Liver (tissue), 9 donors: Measurements from ENCODE around the gene WNK1. TPM values are rescaled to one million over a fixed set of nuclear protein-coding genes. Genes with fewer than 3 reads are reported as not detected.
A peak's percentile ranks its signal among the peaks of the same experiment; 100 is the strongest.

Source experiments
- DNase-seq: peaks from one replicate; pipeline ENCODE4 v3.0.0-alpha.2; 2017; ENCODE audit warnings: low spot score
- H3K27ac ChIP-seq, 2 donors: one replicate each; pipeline ENCODE4 v1.7.0; 2013; ENCODE audit warnings: inconsistent platforms in 2 of 2, low read length in 2 of 2, control low read depth in 1 of 2, low read depth in 1 of 2, mild to moderate bottlenecking in 1 of 2
- H3K27me3 ChIP-seq, 4 donors: one replicate each; pipeline versions ENCODE4 v1.6.1 to v1.7.0; 2013; ENCODE audit warnings: low read length in 3 of 4, inconsistent platforms in 1 of 4, mild to moderate bottlenecking in 1 of 4, moderate library complexity in 1 of 4; ENCODE audit not compliant: control insufficient read depth in 4 of 4, insufficient read depth in 4 of 4
- H3K36me3 ChIP-seq, 4 donors: one replicate each; pipeline versions ENCODE4 v1.6.1 to v1.7.0; 2013; ENCODE audit warnings: low read length in 3 of 4, mild to moderate bottlenecking in 3 of 4, low read depth in 1 of 4, moderate library complexity in 1 of 4; ENCODE audit not compliant: control insufficient read depth in 4 of 4, insufficient read depth in 3 of 4
- H3K4me1 ChIP-seq, 4 donors: one replicate each; pipeline versions ENCODE4 v1.6.1 to v1.7.0; 2013; ENCODE audit warnings: low read length in 3 of 4, mild to moderate bottlenecking in 3 of 4, moderate library complexity in 1 of 4; ENCODE audit not compliant: control insufficient read depth in 4 of 4, insufficient read depth in 4 of 4
- H3K4me3 ChIP-seq, 3 donors: one replicate each; pipeline versions ENCODE4 v1.6.1 to v1.7.0; 2013; ENCODE audit warnings: low read length in 3 of 3, control low read depth in 1 of 3, low read depth in 1 of 3, mild to moderate bottlenecking in 1 of 3
- H3K9ac ChIP-seq, 2 donors: one replicate each; pipeline ENCODE4 v1.7.0; 2013; ENCODE audit warnings: low read length in 2 of 2, mild to moderate bottlenecking in 2 of 2, moderate library complexity in 2 of 2, control low read depth in 1 of 2, low read depth in 1 of 2
- H3K9me3 ChIP-seq, 4 donors: one replicate each; pipeline versions ENCODE4 v1.6.1 to v1.7.0; 2013; ENCODE audit warnings: low read length in 3 of 4; ENCODE audit not compliant: control insufficient read depth in 4 of 4
- EGR1 ChIP-seq, 2 donors: IDR thresholded peaks; 2 replicates each; pipeline ENCODE4 v1.6.1; 2016 to 2018; ENCODE audit warnings: antibody characterized with exemption in 2 of 2, low read depth in 2 of 2
- FOXA1 ChIP-seq: IDR thresholded peaks from 2 replicates; pipeline ENCODE4 v1.6.1; 2016; ENCODE audit warnings: antibody characterized with exemption
- FOXA2 ChIP-seq: IDR thresholded peaks from 2 replicates; pipeline ENCODE4 v1.6.1; 2016; ENCODE audit warnings: antibody characterized with exemption
- HNF4A ChIP-seq, 2 donors: conservative IDR thresholded peaks; 2 replicates each; pipeline ENCODE4 v1.6.1; 2016; ENCODE audit warnings: antibody characterized with exemption in 2 of 2, mild to moderate bottlenecking in 2 of 2
- RAD21 ChIP-seq, 2 donors: IDR thresholded peaks; 2 replicates each; pipeline ENCODE4 v1.6.1; 2016; ENCODE audit warnings: antibody characterized with exemption in 2 of 2, mild to moderate bottlenecking in 2 of 2
- RXRA ChIP-seq, 2 donors: IDR thresholded peaks; 2 replicates each; pipeline ENCODE4 v1.6.1; 2017 to 2018; ENCODE audit warnings: antibody characterized with exemption in 2 of 2, mild to moderate bottlenecking in 1 of 2
- SP1 ChIP-seq: IDR thresholded peaks from 2 replicates; pipeline ENCODE4 v1.6.1; 2018; ENCODE audit warnings: antibody characterized with exemption, mild to moderate bottlenecking
- TAF1 ChIP-seq: conservative IDR thresholded peaks from 2 replicates; pipeline ENCODE4 v1.6.1; 2016; ENCODE audit warnings: antibody characterized with exemption, mild to moderate bottlenecking
- WGBS: extraction: QIAGEN DNeasy Blood & Tissue Kit; methylation state at CpG from one replicate; pipeline ENCODE4 v1.1.7; 2013; 5-methylcytosine and 5-hydroxymethylcytosine counted together
- polyA plus RNA-seq, 2 donors: library from polyadenylated mRNA; stranded (reverse) in 1 of 2; unstranded in 1 of 2; fragments of 200-250 nt in 1 of 2; fragments of >200 nt in 1 of 2; fragmentation: Nextera tagmentation in 1 of 2; extraction: Ambion mirVana in 1 of 2; gene quantifications; one replicate each; pipeline versions ENCODE4 v1.2.1 to v1.2.3, GENCODE V29; 2013 to 2015
- total RNA-seq, 2 donors: library from RNA; depleted of rRNA; stranded (reverse); fragments of >200 nt; gene quantifications; one replicate each; pipeline ENCODE4 v1.2.3, GENCODE V29; 2014
- TF ChIP-seq, protein P1 (sequence below): IDR thresholded peaks from 2 replicates; pipeline ENCODE4 v1.6.1; 2016; ENCODE audit warnings: antibody characterized with exemption, mild to moderate bottlenecking
- TF ChIP-seq, protein P2 (sequence below): IDR thresholded peaks from 2 replicates; pipeline ENCODE4 v1.6.1; 2016; ENCODE audit warnings: antibody characterized with exemption
- TF ChIP-seq, protein P3 (sequence below): IDR thresholded peaks from 2 replicates; pipeline ENCODE4 v1.6.1; 2016; ENCODE audit warnings: antibody characterized with exemption
- TF ChIP-seq, protein P4 (sequence below): fragments of 150-350 bp; IDR thresholded peaks from 2 replicates; pipeline ENCODE4 v1.5.1; 2017; ENCODE audit warnings: improper control_type of control experiment, low read depth, low read length; ENCODE audit not compliant: missing input control
- donor health status: healthy.
- donor health status: healthy.
- donor health status: healthy.
- donor health status: healthy.
- donor health status: healthy.

Gene WNK1
- total and polyA plus RNA-seq, 4 donors = 22.4 to 299 (median 53.8) TPM

DNA sequence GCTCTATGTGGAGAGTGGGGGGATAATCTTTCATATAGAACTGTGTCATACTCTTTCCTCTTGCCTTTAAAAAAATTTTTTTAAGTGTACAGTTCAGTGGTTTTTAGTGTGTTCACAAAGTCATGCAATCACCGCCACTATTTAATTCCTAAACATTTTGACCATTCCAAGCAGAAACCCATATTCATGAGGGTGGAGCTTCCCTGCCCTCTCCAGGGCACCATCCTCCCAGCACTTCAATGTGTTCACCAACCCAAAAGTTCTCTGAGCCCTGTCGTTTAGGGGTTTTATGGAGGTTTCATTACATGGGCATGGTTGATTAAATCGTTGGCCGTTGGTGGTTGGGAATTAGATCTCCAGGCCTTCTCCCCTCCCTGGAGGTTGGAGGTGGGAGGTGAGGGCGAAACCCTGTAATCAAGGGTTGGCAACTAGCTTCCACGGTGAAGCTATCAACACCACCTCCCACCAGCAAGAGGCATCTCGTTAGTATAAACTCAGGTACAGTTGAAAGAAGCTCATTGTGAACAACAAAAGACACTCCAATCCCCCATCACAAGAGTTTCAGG lies 42.8 kb upstream of the WNK1 start:
- Histone ChIP-seq H3K4me3 (no peak overlapping the region), H3K27ac (no peak overlapping the region), H3K36me3 (no peaks in the 10 kb centered on the region), H3K9me3 (no peaks in the 10 kb centered on the region), H3K27me3 (no peaks in the 10 kb centered on the region), H3K4me1 (no peaks in the 10 kb centered on the region), H3K9ac (no peak overlapping the region)
- DNase-seq = no peak
- peak; percentile 50 for TF ChIP-seq RAD21 (IDR thresholded peaks at IDR 0.05)
- no peak for TF ChIP-seq RXRA (IDR thresholded peaks at IDR 0.05)
- WGBS = 91% methylated on average over 7 of the region's 7 CpGs

DNA sequence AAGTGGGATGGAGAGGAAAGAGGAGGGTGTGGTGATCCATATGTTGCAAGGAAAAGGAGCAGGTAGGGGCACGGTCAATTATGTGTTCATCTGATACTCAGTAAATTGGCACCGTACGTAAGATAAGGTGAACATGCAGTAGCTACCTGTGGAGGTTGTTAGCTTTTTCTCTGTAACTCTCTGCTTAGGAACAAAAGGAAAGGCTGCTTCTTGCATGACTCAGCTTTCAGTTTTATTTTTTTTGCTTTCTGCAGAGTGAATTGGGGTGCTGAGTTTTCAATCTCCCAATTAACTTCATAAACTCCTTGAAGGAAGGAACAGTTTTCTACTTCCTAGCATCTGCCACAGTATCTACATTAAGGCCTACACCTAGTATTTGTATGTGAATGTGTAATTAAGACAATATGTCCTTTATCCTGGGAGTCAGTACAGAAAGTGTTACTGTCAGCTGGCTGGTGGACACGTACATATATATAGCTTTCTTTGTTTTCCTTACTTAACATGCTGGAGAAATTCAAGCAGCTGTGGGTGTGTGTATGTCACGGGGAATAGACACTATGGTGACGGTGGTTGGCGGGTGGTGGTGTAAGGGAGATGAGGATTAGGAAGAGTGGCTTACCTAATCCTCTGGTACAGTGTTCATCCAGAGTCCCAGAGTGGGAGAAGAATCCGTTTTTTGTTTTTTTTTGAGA lies 40.1 kb upstream of the WNK1 start:
- no peaks in the 10 kb centered on the region for H3K36me3 ChIP-seq
- no peak overlapping the region for H3K9ac ChIP-seq
- no peak overlapping the region for H3K4me3 ChIP-seq
- H3K27me3 ChIP-seq = no peaks in the 10 kb centered on the region
- TF ChIP-seq TAF1 (no peak), SP1 (no peak), FOXA2 (no peak), HNF4A (conservative IDR thresholded peaks at IDR 0.05) (no peak), EGR1 (IDR thresholded peaks at IDR 0.05; ENCODE audit: low read depth in 2 of 2) (no peak), RXRA (IDR thresholded peaks at IDR 0.05) (no peak), FOXA1 (no peak)
- TF ChIP-seq, protein P1, sequence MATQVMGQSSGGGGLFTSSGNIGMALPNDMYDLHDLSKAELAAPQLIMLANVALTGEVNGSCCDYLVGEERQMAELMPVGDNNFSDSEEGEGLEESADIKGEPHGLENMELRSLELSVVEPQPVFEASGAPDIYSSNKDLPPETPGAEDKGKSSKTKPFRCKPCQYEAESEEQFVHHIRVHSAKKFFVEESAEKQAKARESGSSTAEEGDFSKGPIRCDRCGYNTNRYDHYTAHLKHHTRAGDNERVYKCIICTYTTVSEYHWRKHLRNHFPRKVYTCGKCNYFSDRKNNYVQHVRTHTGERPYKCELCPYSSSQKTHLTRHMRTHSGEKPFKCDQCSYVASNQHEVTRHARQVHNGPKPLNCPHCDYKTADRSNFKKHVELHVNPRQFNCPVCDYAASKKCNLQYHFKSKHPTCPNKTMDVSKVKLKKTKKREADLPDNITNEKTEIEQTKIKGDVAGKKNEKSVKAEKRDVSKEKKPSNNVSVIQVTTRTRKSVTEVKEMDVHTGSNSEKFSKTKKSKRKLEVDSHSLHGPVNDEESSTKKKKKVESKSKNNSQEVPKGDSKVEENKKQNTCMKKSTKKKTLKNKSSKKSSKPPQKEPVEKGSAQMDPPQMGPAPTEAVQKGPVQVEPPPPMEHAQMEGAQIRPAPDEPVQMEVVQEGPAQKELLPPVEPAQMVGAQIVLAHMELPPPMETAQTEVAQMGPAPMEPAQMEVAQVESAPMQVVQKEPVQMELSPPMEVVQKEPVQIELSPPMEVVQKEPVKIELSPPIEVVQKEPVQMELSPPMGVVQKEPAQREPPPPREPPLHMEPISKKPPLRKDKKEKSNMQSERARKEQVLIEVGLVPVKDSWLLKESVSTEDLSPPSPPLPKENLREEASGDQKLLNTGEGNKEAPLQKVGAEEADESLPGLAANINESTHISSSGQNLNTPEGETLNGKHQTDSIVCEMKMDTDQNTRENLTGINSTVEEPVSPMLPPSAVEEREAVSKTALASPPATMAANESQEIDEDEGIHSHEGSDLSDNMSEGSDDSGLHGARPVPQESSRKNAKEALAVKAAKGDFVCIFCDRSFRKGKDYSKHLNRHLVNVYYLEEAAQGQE = no peak
- TF ChIP-seq, protein P2, sequence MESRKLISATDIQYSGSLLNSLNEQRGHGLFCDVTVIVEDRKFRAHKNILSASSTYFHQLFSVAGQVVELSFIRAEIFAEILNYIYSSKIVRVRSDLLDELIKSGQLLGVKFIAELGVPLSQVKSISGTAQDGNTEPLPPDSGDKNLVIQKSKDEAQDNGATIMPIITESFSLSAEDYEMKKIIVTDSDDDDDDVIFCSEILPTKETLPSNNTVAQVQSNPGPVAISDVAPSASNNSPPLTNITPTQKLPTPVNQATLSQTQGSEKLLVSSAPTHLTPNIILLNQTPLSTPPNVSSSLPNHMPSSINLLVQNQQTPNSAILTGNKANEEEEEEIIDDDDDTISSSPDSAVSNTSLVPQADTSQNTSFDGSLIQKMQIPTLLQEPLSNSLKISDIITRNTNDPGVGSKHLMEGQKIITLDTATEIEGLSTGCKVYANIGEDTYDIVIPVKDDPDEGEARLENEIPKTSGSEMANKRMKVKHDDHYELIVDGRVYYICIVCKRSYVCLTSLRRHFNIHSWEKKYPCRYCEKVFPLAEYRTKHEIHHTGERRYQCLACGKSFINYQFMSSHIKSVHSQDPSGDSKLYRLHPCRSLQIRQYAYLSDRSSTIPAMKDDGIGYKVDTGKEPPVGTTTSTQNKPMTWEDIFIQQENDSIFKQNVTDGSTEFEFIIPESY = no peak
- TF ChIP-seq, protein P3, sequence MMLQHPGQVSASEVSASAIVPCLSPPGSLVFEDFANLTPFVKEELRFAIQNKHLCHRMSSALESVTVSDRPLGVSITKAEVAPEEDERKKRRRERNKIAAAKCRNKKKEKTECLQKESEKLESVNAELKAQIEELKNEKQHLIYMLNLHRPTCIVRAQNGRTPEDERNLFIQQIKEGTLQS = no peak
- TF ChIP-seq, protein P4, sequence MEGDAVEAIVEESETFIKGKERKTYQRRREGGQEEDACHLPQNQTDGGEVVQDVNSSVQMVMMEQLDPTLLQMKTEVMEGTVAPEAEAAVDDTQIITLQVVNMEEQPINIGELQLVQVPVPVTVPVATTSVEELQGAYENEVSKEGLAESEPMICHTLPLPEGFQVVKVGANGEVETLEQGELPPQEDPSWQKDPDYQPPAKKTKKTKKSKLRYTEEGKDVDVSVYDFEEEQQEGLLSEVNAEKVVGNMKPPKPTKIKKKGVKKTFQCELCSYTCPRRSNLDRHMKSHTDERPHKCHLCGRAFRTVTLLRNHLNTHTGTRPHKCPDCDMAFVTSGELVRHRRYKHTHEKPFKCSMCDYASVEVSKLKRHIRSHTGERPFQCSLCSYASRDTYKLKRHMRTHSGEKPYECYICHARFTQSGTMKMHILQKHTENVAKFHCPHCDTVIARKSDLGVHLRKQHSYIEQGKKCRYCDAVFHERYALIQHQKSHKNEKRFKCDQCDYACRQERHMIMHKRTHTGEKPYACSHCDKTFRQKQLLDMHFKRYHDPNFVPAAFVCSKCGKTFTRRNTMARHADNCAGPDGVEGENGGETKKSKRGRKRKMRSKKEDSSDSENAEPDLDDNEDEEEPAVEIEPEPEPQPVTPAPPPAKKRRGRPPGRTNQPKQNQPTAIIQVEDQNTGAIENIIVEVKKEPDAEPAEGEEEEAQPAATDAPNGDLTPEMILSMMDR = no peak
- no peaks in the 10 kb centered on the region for H3K4me1 ChIP-seq
- DNase-seq = no peak
- no peak overlapping the region for H3K27ac ChIP-seq
- H3K9me3 ChIP-seq = no peaks in the 10 kb centered on the region
- WGBS = 67% methylated on average over 8 of the region's 8 CpGs
